GM12865 (cell line): ENCODE results near the gene PLSCR3.

Source experiments
- DNase-seq: peaks from one replicate; pipeline ENCODE4 v3.0.0; 2010; ENCODE audit warnings: low read depth
- H3K4me3 ChIP-seq: 2 replicates; pipeline ENCODE4 v1.5.1; 2011; ENCODE audit warnings: mild to moderate bottlenecking, low read depth, low read length, control low read depth
- TF ChIP-seq, protein P1 (sequence below): IDR thresholded peaks from 2 replicates; pipeline ENCODE4 v1.5.1; 2011; ENCODE audit warnings: low read length, control low read depth, low read depth, inconsistent platforms; ENCODE audit not compliant: insufficient read depth; ENCODE audit errors: missing control alignments

Gene PLSCR3

DNA sequence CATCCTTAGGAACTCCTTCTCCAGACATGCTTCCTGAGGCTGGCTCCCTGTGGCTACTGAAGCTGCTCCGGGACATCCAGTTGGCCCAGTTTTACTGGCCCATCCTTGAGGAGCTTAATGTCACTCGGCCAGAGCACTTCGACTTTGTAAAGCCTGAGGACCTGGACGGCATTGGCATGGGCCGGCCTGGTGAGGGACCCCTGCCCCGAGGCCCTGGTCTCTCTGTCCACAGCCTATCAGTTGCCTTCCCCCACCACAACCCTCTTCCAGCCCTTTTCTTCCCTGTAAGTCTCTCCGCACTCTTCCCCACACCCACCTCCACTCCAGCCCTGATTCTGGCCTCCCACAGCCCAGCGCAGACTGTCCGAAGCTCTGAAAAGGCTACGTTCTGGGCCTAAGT, 11.4 kb downstream of the PLSCR3 start:
- no peak overlapping the region for H3K4me3 ChIP-seq
- TF ChIP-seq, protein P1, sequence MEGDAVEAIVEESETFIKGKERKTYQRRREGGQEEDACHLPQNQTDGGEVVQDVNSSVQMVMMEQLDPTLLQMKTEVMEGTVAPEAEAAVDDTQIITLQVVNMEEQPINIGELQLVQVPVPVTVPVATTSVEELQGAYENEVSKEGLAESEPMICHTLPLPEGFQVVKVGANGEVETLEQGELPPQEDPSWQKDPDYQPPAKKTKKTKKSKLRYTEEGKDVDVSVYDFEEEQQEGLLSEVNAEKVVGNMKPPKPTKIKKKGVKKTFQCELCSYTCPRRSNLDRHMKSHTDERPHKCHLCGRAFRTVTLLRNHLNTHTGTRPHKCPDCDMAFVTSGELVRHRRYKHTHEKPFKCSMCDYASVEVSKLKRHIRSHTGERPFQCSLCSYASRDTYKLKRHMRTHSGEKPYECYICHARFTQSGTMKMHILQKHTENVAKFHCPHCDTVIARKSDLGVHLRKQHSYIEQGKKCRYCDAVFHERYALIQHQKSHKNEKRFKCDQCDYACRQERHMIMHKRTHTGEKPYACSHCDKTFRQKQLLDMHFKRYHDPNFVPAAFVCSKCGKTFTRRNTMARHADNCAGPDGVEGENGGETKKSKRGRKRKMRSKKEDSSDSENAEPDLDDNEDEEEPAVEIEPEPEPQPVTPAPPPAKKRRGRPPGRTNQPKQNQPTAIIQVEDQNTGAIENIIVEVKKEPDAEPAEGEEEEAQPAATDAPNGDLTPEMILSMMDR, result no peak
- no peak for DNase-seq

DNA sequence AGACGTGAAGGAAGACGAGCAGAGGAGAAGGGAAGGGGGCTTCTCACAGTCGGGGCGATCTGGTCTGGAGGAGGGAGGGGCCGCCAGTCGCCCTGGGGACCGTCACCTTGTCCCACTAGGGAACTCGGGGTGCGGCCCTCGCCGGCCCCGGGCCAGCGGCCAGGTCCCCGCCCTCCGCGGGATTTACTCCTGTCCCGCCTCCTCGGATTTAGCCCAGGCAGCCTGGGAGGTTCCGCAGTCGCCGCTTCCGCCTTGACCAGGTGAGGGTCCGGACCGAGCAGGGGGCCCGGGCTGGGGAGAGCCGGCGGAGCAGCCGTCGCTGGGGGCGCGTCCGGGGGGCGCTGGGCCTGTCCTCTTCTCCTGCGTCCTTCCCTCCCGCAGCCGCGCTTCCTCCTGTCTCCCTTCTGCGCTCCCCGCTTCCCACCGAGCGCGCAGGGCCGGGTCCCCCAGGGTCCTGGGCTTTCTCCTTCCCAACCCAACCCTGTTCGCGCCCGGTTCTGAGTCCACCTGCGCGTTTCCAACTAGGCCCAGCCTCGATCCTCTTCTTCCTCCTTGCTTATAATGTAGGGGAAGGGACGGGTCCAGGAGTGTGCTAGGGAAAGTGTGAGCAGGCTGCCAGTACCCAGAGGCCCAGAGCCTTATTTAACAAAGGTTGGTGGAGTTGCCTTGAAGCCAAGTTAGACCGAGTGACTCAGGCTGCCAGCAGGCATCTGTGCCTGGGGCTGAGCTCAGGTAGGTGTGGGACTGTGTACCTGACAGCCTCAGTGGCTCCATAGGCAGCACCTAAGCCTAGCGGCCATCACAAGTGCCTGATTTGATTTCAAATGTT, 13.3 kb downstream of the PLSCR3 start, which contains the start of gene TNK1:
TSS of gene TNK1 (plus strand) at position 235 of the 829 bp plus-strand sequence. CDS start 1,838 bp downstream, outside the sequence.
- no peak within 1 kb of the TSS for H3K4me3 ChIP-seq
- no peak for DNase-seq

DNA sequence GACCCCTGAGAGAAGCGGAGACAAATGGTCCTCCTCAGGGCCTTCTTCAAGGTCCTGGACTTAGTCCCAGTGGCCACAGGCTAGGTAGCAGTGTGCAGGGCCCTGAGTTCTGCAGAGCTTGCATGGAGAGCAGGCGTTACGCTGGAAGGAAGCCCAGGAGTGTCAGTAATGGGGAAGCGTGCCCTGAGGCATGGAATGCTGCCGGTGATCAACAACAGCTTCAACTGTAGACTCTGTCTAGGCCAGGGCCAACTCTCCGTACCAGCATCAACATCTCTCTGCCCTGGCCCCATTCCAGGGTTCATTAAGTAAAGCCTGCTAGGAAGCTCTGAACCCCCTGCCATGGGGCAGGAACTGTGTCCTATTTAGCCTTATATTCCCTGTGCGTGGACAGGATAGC, 14.0 kb downstream of the PLSCR3 start:
- TF ChIP-seq, protein P1, result no peak
- H3K4me3 ChIP-seq, result no peak overlapping the region
- DNase-seq, result no peak

More for the DNA sequence above, 13.3 kb downstream of the PLSCR3 start, which contains the start of gene TNK1:
- TF ChIP-seq, protein P1, result no peak

DNA sequence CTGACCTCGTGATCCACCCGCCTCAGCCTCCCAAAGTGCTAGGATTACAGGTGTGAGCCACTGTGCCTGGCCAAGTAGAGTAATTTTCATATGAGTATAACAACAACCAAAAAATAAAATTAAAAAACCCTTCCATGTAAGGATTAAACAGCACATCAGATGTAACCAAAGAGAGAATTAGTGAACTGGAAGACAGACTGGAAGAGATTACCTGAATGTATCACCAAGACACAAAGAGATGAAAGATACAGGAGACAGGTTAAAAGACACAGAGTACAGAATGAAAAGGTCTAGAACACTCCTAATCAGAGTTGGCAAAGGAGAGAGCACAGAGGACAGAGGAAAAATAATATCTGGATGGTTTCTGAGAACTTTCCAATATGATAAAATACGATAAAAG, 15.2 kb downstream of the PLSCR3 start:
- TF ChIP-seq, protein P1, result no peak
- H3K4me3 ChIP-seq, result no peak overlapping the region
- DNase-seq, result no peak

DNA sequence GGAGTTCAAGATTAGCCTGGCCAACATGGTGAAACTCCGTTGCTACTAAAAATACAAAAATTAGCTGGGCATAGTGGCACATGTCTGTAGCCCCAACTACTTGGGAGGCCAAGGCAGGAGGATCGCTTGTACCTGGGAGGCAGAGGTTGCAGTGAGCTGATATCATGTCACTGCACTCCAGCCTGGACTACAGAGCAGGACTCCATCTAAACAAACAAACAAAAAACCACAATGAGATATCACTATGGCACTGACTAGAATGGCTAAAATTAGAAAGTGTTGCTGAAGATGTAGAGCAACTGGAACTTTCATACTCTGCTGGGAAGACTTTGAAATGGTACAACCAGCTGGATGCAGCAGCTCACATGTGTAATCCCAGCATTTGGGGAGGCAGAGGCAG, 20.0 kb downstream of the PLSCR3 start:
- no peak overlapping the region for H3K4me3 ChIP-seq
- DNase-seq, result no peak
- TF ChIP-seq, protein P1, result no peak

DNA sequence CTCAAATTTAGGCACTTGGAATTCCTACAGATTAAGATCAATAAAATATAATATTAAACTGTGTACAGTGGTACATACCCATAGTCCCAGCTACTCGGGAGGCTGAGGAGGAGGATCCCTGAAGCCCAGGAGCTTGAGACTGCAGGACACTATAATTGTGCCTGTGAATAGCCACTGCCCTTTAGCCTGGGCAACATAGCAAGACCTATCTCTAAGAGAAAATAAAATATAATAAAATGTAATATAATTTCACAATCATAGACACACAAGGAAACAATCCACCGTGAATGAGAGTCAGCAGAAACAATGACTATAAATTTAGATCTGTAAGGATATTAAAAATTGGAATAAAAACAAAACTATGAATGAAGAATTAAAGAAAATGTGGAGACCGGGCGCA, 23.5 kb downstream of the PLSCR3 start:
- TF ChIP-seq, protein P1, result no peak
- no peak overlapping the region for H3K4me3 ChIP-seq
- DNase-seq, result no peak
